Upper lobe of left lung (tissue), 4 donors: Measurements from ENCODE around the gene MORN2.

ENCODE experiments used
- CTCF ChIP-seq, 6 experiments: fragments of 450-650 bp in 4 of 6; fragments of 200-600 bp in 2 of 6; sonication (generic) in 2 of 6; IDR thresholded peaks; one replicate each; pipeline ENCODE4 v1.5.1; 2016 to 2019; ENCODE audit warnings: antibody characterized with exemption in 6 of 6
- EP300 ChIP-seq, 4 donors: sonication (generic); formaldehyde crosslinking; IDR thresholded peaks; one replicate each; pipeline ENCODE4 v1.5.1; 2017; ENCODE audit warnings: antibody characterized with exemption in 4 of 4, control low read depth in 2 of 4
- POLR2A ChIP-seq, 4 donors: fragments of 450-650 bp; IDR thresholded peaks; one replicate each; pipeline ENCODE4 v1.5.1; 2016 to 2017; ENCODE audit warnings: antibody characterized with exemption in 4 of 4, mild to moderate bottlenecking in 2 of 4
- POLR2AphosphoS5 ChIP-seq, 2 donors: sonication (generic); formaldehyde crosslinking; IDR thresholded peaks; one replicate each; pipeline ENCODE4 v1.5.1; 2017; ENCODE audit warnings: antibody characterized with exemption in 2 of 2

GRCh38 chr2:38909872-38910271, 34.1 kb downstream of the MORN2 start:
- TF ChIP-seq POLR2AphosphoS5 (IDR thresholded peaks at IDR 0.05) (no peak), CTCF (IDR thresholded peaks at IDR 0.05) (no peak), POLR2A (IDR thresholded peaks at IDR 0.05) (no peak), EP300 (IDR thresholded peaks at IDR 0.05) (no peak)
